Mammary epithelial cell (primary cell): ENCODE measurements around the gene TXNIP.

Source experiments
- EZH2 ChIP-seq: IDR thresholded peaks from 2 replicates; pipeline ENCODE4 v1.6.1; 2012; ENCODE audit warnings: low read length, inconsistent platforms, borderline replicate concordance
- TF ChIP-seq, protein P1 (sequence below), 2 donors: IDR thresholded peaks in 1 of 2; conservative IDR thresholded peaks in 1 of 2; 2 replicates each; pipeline ENCODE4 v1.5.1; 2011 to 2012; ENCODE audit warnings: inconsistent platforms in 2 of 2, low read length in 2 of 2, mild to moderate bottlenecking in 2 of 2, control low read depth in 1 of 2, low read depth in 1 of 2; ENCODE audit not compliant: insufficient read depth in 1 of 2; ENCODE audit errors: extremely low read depth in 1 of 2

DNA sequence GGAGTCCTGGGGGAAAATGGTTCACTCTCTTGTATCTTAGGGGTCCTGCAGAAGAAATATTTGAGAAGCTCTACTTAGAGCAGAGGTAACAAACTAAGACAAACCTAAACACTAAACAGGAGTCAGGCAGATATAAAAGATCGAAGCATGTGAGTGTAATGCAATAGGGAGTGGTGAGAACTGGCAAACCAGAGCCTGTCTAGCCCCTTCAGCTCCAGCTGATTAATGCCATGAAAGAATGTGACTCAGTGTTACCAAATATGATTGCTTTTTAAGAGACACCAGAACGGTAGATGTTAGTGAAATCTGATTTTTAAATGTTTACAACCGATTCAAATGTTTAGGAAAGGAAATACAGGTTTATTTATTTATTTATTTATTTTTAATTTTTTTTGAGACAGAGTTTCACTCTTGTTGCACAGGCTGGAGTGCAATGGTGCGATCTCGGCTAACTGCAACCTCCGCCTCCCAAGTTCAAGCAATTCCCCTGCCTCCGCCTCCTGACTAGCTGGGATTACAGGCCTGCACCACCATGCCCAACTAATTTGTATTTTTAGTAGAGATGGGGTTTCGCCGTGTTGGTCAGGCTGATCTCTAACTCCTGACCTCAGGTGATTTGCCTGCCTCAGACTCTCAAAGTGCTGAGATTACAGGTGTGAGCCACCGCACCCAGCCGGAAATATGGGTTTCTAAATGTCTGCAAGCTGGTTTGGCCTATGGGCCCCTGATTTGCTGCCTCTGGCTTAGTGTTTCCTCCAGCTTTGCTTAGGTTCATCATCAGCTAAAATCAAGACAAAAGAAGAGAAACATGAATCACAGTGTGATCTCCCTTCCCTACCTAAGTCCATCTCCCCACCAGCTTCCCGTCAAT, 12.2 kb downstream of the TXNIP start:
- no peak for TF ChIP-seq EZH2
- TF ChIP-seq, protein P1, sequence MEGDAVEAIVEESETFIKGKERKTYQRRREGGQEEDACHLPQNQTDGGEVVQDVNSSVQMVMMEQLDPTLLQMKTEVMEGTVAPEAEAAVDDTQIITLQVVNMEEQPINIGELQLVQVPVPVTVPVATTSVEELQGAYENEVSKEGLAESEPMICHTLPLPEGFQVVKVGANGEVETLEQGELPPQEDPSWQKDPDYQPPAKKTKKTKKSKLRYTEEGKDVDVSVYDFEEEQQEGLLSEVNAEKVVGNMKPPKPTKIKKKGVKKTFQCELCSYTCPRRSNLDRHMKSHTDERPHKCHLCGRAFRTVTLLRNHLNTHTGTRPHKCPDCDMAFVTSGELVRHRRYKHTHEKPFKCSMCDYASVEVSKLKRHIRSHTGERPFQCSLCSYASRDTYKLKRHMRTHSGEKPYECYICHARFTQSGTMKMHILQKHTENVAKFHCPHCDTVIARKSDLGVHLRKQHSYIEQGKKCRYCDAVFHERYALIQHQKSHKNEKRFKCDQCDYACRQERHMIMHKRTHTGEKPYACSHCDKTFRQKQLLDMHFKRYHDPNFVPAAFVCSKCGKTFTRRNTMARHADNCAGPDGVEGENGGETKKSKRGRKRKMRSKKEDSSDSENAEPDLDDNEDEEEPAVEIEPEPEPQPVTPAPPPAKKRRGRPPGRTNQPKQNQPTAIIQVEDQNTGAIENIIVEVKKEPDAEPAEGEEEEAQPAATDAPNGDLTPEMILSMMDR (conservative IDR thresholded peaks at IDR 0.05 in 1 of 2, IDR thresholded peaks at IDR 0.05 in 1 of 2; ENCODE audit: extremely low read depth in 1 of 2, insufficient read depth in 1 of 2, low read depth in 1 of 2, low read length in 2 of 2): no peak
